ENCODE data around the gene MUS81. TPM values are rescaled to one million over a fixed set of nuclear protein-coding genes. Genes with fewer than 3 reads are reported as not detected.
"Not testable (repeated sequence)": the region's sequence is repeated elsewhere in the genome, so short reads cannot be mapped to it uniquely, and the experiment has no call there.

MUS81 gene
- total and polyA plus RNA-seq, 11 donors = 24.6 to 56.1 (median 35.9) TPM

DNA sequence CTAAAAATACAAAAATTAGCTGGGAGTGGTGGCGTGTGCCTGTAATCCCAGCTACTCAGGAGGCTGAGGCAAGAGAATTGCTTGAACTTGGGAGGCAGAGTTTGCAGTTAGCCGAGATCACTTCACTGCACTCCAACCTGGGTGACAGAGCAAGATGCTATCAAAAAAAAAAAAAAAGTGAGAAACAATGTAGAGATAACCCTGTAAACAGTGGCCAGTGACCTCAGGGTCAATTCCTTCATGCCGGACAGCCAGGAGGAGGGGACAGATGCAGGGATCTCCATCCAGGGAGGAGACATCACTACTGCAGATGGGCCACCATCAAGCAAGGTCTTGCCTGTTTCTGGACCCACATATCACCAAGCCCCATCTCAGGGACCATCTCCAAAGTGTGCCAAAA, 12.5 kb upstream of the MUS81 start:
- TF ChIP-seq POLR2A (IDR thresholded peaks at IDR 0.05) = no peak
- TF ChIP-seq, protein P1, sequence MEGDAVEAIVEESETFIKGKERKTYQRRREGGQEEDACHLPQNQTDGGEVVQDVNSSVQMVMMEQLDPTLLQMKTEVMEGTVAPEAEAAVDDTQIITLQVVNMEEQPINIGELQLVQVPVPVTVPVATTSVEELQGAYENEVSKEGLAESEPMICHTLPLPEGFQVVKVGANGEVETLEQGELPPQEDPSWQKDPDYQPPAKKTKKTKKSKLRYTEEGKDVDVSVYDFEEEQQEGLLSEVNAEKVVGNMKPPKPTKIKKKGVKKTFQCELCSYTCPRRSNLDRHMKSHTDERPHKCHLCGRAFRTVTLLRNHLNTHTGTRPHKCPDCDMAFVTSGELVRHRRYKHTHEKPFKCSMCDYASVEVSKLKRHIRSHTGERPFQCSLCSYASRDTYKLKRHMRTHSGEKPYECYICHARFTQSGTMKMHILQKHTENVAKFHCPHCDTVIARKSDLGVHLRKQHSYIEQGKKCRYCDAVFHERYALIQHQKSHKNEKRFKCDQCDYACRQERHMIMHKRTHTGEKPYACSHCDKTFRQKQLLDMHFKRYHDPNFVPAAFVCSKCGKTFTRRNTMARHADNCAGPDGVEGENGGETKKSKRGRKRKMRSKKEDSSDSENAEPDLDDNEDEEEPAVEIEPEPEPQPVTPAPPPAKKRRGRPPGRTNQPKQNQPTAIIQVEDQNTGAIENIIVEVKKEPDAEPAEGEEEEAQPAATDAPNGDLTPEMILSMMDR (IDR thresholded peaks at IDR 0.05) = no peak
- H3K27me3 ChIP-seq = no peaks in the 10 kb centered on the region
- ATAC-seq (no peak), DNase-seq (no peak)
- WGBS, 4 donors = 77 to 84% (median 79%) methylated on average over 3 of the region's 3 CpGs
- H3K27ac ChIP-seq = no peak overlapping the region
- H3K4me3 ChIP-seq = no peak overlapping the region
- no peaks in the 10 kb centered on the region for H3K4me1 ChIP-seq
- peaks cover 0 to 21% (median 15%) of the 10 kb centered on the region in 9 donors for H3K36me3 ChIP-seq
- intact Hi-C loops (cut with DNase I) = no loop called here
- peaks cover 0 to 10% (median 2%) of the 10 kb centered on the region in 12 donors for H3K9me3 ChIP-seq

DNA sequence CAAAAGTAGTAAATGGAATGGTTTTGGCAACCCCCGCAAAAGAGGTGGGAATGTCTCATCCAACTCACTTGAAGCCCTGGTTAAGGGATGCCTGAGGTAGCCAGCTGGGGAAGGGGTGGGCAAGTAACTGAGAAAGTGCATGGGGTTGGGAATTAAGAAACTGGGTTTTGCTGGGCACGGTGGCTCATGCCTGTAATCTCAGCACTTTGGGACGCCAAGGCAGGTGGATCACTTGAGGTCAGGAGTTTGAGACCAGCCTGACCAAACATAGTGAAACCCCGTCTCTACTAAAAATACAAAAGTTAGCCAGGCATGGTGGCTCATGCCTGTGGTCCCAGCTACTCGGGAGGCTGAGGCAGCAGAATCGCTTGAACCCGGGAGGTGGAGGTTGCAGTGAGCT, 11.5 kb upstream of the MUS81 start:
- H3K9me3 ChIP-seq; DNase-seq; H3K4me1 ChIP-seq; H3K27ac ChIP-seq; ATAC-seq; H3K4me3 ChIP-seq; intact Hi-C loops (cut with DNase I); H3K27me3 ChIP-seq: not testable (repeated sequence)
- 63 to 73% (median 69%) methylated on average over 7 of the region's 7 CpGs for WGBS, 4 donors
- peaks cover 0 to 31% (median 24%) of the 10 kb centered on the region in 9 donors for H3K36me3 ChIP-seq

DNA sequence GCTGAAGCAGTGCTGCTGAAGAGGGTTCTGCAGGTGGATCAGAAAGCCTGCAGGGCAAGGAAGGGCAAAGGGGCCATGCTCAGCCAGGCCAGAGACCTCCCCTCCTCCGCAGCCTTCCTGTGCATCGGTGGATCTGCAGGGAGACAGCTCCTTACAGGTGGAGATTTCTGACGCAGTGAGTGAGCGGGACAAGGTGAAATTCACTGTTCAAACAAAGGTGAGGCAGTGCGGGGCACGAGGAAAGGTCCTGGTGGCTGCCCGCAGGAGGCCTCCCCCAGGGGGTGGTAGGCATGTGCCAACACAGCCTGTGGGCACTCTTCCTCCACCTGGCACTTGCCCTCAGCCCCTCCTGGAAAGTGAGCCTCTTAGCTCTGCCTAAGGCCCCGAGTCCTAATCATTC, 10.9 kb upstream of the MUS81 start:
- Histone ChIP-seq H3K9me3 (peaks cover 0 to 10% (median 2%) of the 10 kb centered on the region in 12 donors), H3K36me3 (peaks cover 0 to 38% (median 31%) of the 10 kb centered on the region in 9 donors), H3K4me1 (peaks cover 0 to 5% (median 0%) of the 10 kb centered on the region in 12 donors), H3K27ac (no peak overlapping the region), H3K4me3 (no peak overlapping the region), H3K27me3 (no peaks in the 10 kb centered on the region)
- 57 to 75% (median 72%) methylated on average over 4 to 8 of the region's 8 CpGs for WGBS, 4 donors
- ATAC-seq = no peak
- TF ChIP-seq POLR2A (IDR thresholded peaks at IDR 0.05) = no peak
- TF ChIP-seq, protein P1 (IDR thresholded peaks at IDR 0.05) = no peak
- DNase-seq = no peak
- intact Hi-C loops (cut with DNase I) = no loop called here

DNA sequence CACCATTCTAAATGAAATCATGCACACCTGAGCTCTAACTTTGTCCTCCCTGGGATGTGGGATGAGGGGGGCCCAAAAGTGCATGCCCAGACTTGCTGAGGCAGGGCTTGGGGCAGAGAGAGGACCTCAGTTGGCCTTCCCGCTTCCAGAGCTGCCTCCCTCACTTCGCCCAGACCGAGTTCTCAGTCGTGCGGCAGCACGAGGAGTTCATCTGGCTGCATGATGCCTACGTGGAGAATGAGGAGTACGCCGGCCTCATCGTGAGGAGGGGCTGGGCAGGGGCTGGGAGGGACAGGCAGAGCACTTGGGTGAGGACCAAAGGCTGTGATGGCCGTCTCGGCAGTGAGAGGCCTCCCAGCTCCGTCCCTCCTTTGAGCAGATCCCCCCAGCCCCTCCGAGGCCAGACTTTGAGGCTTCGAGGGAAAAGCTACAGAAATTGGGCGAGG, 10.4 kb upstream of the MUS81 start:
- H3K4me1 ChIP-seq = peaks cover 0 to 8% (median 0%) of the 10 kb centered on the region in 12 donors
- intact Hi-C loops (cut with DNase I) = loop anchor here in 1 of 10 donors (10.0 kb wide), 1 partner anchor 415 kb away; the partner anchor contains the start of gene RAB1B
- TF ChIP-seq, protein P1 (IDR thresholded peaks at IDR 0.05) = no peak
- TF ChIP-seq POLR2A (IDR thresholded peaks at IDR 0.05) = no peak
- H3K36me3 ChIP-seq = peaks cover 0 to 42% (median 35%) of the 10 kb centered on the region in 9 donors
- no peak overlapping the region for H3K27ac ChIP-seq
- no peak for ATAC-seq
- H3K4me3 ChIP-seq = no peak overlapping the region
- DNase-seq = no peak
- H3K27me3 ChIP-seq = no peaks in the 10 kb centered on the region
- WGBS, 4 donors = 48 to 53% (median 51%) methylated on average over 16 of the region's 16 CpGs
- H3K9me3 ChIP-seq = peaks cover 0 to 10% (median 2%) of the 10 kb centered on the region in 12 donors

Measured in heart left ventricle (tissue), 16 donors.